Epithelial cell of proximal tubule (primary cell): Measurements from ENCODE around the gene HOXC9. TPM values are rescaled to one million over a fixed set of nuclear protein-coding genes. Genes with fewer than 3 reads are reported as not detected.

ENCODE experiments used
- DNase-seq: peaks from one replicate; pipeline ENCODE4 v3.0.0-alpha.2; 2011; ENCODE audit warnings: low read depth
- H3K4me3 ChIP-seq: 2 replicates; pipeline ENCODE4 v1.5.1; 2011; ENCODE audit warnings: low read depth, mild to moderate bottlenecking, low read length
- total RNA-seq: library from RNA; depleted of rRNA; stranded (reverse); fragments of >200 nt; gene quantifications from 2 replicates; pipeline ENCODE4 v1.2.3, GENCODE V29; 2015
- TF ChIP-seq, protein P1 (sequence below): conservative IDR thresholded peaks from 2 replicates; pipeline ENCODE4 v1.5.1; 2012; ENCODE audit warnings: low read depth, mild to moderate bottlenecking, low read length

The HOXC9 gene
- total RNA-seq, 1 donor from 2014 or later = 11.0 TPM

DNA sequence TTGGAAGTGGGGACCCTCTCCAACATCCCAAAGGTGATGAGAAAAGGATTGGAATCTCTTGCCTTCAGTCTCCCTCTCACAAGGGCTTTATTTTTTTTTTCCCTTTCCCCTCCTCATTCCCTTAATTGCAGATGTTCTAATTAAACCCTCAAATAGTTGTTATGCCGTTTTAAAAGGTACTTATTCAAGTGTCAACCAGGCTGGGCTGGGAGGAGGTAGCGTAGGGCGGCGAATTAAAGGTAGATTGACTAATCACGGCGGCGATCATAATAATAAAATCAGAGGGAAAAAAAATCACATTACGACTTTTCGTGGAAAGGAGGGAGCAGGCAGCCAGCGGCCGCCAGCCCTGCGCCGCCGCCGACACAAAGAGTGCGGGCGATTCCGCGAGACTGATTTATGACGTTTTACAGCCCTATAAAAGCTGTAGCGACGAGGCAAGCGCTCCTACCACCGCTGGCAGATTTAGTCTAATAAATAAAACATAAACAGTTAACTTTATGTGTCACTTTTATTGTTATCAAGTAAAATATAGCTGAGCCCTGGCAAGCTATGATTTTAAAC is 52.0 kb downstream of the HOXC9 start:
- no peak for DNase-seq
- TF ChIP-seq, protein P1, sequence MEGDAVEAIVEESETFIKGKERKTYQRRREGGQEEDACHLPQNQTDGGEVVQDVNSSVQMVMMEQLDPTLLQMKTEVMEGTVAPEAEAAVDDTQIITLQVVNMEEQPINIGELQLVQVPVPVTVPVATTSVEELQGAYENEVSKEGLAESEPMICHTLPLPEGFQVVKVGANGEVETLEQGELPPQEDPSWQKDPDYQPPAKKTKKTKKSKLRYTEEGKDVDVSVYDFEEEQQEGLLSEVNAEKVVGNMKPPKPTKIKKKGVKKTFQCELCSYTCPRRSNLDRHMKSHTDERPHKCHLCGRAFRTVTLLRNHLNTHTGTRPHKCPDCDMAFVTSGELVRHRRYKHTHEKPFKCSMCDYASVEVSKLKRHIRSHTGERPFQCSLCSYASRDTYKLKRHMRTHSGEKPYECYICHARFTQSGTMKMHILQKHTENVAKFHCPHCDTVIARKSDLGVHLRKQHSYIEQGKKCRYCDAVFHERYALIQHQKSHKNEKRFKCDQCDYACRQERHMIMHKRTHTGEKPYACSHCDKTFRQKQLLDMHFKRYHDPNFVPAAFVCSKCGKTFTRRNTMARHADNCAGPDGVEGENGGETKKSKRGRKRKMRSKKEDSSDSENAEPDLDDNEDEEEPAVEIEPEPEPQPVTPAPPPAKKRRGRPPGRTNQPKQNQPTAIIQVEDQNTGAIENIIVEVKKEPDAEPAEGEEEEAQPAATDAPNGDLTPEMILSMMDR = no peak
- no peak overlapping the region for H3K4me3 ChIP-seq

- no peak for DNase-seq
- no peak overlapping the region for H3K4me3 ChIP-seq
- TF ChIP-seq, protein P1 = no peak
Measured at GRCh38 chr12:54052438-54053002, 52.6 kb downstream of the HOXC9 start.

Other genes starting within 250 kb of the HOXC9 start
- not detected in 2 replicates for gene CISTR, start 248.2 kb upstream of the HOXC9 start, total RNA-seq
- not detected in 2 replicates for gene HOXC13, start 61.3 kb upstream of the HOXC9 start, total RNA-seq
- gene HOXC12, start 45.3 kb upstream of the HOXC9 start, total RNA-seq = not detected in 2 replicates
- gene HOXC11, start 27.0 kb upstream of the HOXC9 start, total RNA-seq = 0.51 and 1.0 TPM in 2 replicates
- 0.14 TPM in 1 of 2 replicates, not detected in the other for gene HOTAIR, start 25.2 kb upstream of the HOXC9 start, total RNA-seq
- gene HOXC10, start 15.0 kb upstream of the HOXC9 start, total RNA-seq = 9.5 and 15.7 TPM in 2 replicates
- gene HOXC8, start 8.8 kb downstream of the HOXC9 start, total RNA-seq = 1.3 and 1.4 TPM in 2 replicates
- 2.7 and 3.2 TPM in 2 replicates for gene HOXC6, start 28.3 kb downstream of the HOXC9 start, total RNA-seq
- 0.80 and 1.2 TPM in 2 replicates for gene HOXC5, start 32.9 kb downstream of the HOXC9 start, total RNA-seq
- gene HOXC4, start 53.7 kb downstream of the HOXC9 start, total RNA-seq = 2.8 and 3.3 TPM in 2 replicates
- gene SMUG1, start 188.8 kb downstream of the HOXC9 start, total RNA-seq = 44.6 and 48.0 TPM in 2 replicates